ENCODE data around the gene ARPC2. TPM values are rescaled to one million over a fixed set of nuclear protein-coding genes. Genes with fewer than 3 reads are reported as not detected.
A peak's percentile ranks its signal among the peaks of the same experiment; 100 is the strongest.

ARPC2 gene
- total and polyA plus RNA-seq, 2 of the 13 experiments (the other 11 are each of a cell fraction or from before 2014, with no cell fraction given), result 168 to 303 TPM

- no peak for TF ChIP-seq REPIN1 (CRISPR knock-in tag; IDR thresholded peaks at IDR 0.05; ENCODE audit: borderline replicate concordance, low read depth)
- TF ChIP-seq PATZ1 (CRISPR knock-in tag; IDR thresholded peaks at IDR 0.05), result peak; percentile 17; the same call in 1 of the 2 replicates
- no peak for TF ChIP-seq KIAA2018 (CRISPR knock-in tag; IDR thresholded peaks at IDR 0.05; ENCODE audit: borderline replicate concordance)
- TF ChIP-seq SMAD3 (CRISPR knock-in tag; IDR thresholded peaks at IDR 0.05), result no peak
- TF ChIP-seq PCBP1 (IDR thresholded peaks at IDR 0.05; ENCODE audit: borderline replicate concordance, low read depth, low read length), result 0 out of 2 replicates have a peak, but pooled peaks have one; percentile 64
- TF ChIP-seq KAT7 (CRISPR knock-in tag; IDR thresholded peaks at IDR 0.05; ENCODE audit: borderline replicate concordance), result no peak
- no peak for TF ChIP-seq ZBED4 (CRISPR knock-in tag; IDR thresholded peaks at IDR 0.05; ENCODE audit: borderline replicate concordance)
- no peak for TF ChIP-seq PPARG (CRISPR knock-in tag; conservative IDR thresholded peaks at IDR 0.05)
- peak in 1 of 2 experiments; percentile 46; a peak in 3 of 4 replicates for TF ChIP-seq POLR2A (IDR thresholded peaks at IDR 0.05; ENCODE audit: insufficient read depth in 1 of 2, low read depth in 2 of 2, low read length in 2 of 2)
- no peak for TF ChIP-seq RELA (CRISPR knock-in tag; IDR thresholded peaks at IDR 0.05)
- no peak for TF ChIP-seq ZNF607 (CRISPR knock-in tag; IDR thresholded peaks at IDR 0.05; ENCODE audit: borderline replicate concordance)
- no peak for TF ChIP-seq GTF2F1 (IDR thresholded peaks at IDR 0.05; ENCODE audit: low read length)
- no peak for TF ChIP-seq ZBTB7B (CRISPR knock-in tag; IDR thresholded peaks at IDR 0.05)
- no peak for TF ChIP-seq PHF5A (CRISPR knock-in tag; IDR thresholded peaks at IDR 0.05; ENCODE audit: low read depth, unreplicated experiment)
- TF ChIP-seq AHR (CRISPR knock-in tag; IDR thresholded peaks at IDR 0.05), result no peak
- TF ChIP-seq SALL2 (CRISPR knock-in tag; IDR thresholded peaks at IDR 0.05), result no peak
Observed at GRCh38 chr2:218264773-218265561, 48.0 kb downstream of the ARPC2 start (continued).
